Measurements from ENCODE around the gene BBS9.

Gene BBS9

DNA sequence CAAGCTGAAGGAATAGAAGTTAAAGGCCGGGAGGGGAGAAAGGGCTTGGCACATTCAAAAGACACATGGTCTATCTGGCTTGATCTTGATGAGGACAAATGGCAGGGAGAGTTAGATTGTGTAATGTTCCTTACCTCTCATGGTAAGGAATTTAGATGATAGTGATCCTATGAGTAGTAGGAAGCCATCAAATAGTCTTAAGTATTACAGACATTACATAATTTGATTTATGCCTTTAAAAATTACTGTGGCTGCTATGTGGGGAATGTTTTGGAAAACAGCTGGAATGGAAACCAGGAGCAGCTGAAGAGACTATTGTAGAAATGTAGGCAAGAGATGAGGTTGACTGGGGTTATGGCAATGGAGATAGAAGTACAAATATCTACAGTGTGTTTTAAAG lies 424.7 kb downstream of the BBS9 start:
- DNase-seq (ENCODE audit: low read depth), result peak; percentile 67

DNA sequence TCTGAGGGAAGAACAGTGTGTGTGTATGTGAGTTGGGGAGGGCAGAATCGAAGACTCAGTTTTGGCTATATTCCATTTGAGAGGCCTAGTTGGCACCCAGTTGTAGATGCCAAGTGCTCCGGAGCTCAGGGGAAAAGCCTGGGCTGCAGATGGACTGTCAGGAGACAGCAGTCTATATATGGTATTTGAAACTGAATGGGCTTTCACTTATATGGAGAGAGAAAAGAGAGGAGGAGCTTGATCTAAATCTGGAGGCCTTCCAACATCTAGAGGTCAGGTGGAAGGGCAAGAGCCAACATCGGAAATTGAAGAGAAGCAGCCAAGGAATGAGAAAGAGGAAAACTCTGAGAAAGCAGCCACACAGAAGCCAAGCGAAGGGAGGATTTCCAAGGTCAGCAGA lies 425.2 kb downstream of the BBS9 start:
- no peak for DNase-seq (ENCODE audit: low read depth)

DNA sequence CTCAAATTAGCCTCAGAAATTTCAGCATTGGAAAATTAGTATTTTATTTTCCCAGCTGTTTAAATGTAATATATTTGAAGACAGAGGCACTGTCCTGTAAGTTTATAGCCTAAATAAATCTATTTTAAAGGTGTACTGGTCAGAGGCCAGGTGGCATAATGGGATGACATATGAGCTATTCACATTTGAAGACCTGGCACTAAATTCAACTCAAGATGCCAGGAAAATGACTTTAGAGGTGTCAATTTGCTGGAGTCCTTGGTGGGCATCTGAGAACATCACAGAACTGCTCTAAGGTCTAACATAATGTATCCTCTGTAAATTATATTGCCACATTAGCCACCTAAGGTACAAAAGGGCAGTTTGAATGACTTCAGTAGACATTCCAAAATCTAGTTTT lies 427.1 kb downstream of the BBS9 start:
- no peak for DNase-seq (ENCODE audit: low read depth)

DNA sequence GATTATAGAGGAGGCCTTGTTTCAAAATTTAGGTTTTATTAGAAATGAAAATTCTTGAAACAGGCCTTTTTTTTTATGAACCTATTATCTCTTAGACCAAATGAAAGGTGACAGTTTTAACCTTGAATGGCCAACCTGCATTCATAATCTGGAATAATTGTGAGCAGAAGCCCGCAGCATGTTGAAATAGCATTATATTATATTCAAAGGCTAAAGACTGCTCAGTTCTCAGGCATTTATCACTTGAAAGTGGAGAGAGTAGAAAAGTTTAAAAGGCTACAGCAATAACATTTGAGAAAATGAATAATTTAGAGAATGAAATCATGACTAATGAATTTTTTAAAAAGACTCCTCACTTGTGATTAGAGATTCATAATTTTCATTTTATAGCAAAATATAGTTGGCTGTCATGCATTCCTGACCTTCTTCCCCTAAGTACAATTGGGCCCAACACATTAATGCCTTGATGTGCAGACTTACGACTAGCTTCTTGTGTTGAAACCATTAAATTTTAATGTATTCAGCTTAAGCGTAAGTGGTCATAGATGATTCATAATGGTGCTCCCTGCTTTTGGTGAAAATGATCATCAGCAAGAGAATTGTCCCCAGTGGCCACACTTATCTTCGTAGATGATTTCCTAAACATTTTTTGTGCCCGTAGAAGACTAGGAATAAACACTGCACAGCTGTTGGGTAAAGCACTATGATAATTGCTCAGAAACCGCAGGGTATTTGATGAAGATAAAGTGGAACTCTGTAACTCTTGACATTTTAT lies 429.4 kb downstream of the BBS9 start:
- no peak for DNase-seq (ENCODE audit: low read depth)

- DNase-seq (ENCODE audit: low read depth), result no peak
Measured at GRCh38 chr7:33559324-33559710, 430.0 kb downstream of the BBS9 start.

- no peak for DNase-seq (ENCODE audit: low read depth)
Measured at GRCh38 chr7:33562996-33563395, 433.6 kb downstream of the BBS9 start.

GRCh38 chr7:33563651-33564050 lies 434.3 kb downstream of the BBS9 start:
- no peak for DNase-seq (ENCODE audit: low read depth)

DNA sequence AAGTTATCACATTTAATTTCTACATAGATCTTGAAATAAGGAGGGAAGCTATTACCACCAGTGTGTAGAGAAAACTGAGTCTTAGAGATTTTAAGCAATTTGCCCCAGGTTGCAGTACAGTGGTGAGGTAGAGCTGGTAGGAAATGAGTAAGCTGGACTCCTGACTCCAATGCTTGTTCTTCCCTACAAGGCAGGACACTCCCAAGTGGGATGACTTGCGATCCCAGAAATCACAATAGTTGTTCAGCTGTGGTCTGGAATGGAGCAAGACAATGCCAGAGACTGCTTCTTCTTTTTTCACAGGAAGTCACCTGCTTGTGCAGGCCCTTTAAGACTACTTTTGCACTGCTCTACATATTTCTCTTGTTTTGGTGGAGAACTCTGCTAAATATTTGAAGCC lies 448.8 kb downstream of the BBS9 start:
- no peak for DNase-seq (ENCODE audit: low read depth)

GRCh38 chr7:33578881-33579672 lies 449.7 kb downstream of the BBS9 start:
- DNase-seq (ENCODE audit: low read depth), result no peak

GRCh38 chr7:33579673-33579960 lies 450.3 kb downstream of the BBS9 start:
- DNase-seq (ENCODE audit: low read depth), result no peak

DNA sequence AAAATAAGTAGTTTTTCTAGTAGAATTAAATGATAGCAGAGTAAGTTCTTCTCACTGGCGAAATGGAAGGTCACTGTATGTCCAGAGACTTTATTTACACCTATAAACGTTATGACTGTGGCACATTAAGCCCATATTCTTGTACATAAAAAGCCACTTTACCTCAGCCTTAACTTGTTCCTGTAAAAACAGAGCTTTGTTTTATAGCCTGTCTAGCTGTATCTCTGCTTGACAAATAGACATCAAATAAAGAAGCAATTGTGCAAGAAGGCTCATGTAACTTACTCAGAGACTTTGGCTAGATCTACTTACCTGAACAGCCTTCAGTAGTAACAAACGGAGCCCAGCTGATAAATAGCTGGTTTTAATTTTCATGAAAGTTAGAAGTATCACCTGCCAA lies 451.9 kb downstream of the BBS9 start:
- DNase-seq (ENCODE audit: low read depth), result no peak

- DNase-seq (ENCODE audit: low read depth), result no peak
Measured at GRCh38 chr7:33582104-33582503, 452.7 kb downstream of the BBS9 start.

GRCh38 chr7:33582533-33582932 lies 453.2 kb downstream of the BBS9 start:
- no peak for DNase-seq (ENCODE audit: low read depth)

DNA sequence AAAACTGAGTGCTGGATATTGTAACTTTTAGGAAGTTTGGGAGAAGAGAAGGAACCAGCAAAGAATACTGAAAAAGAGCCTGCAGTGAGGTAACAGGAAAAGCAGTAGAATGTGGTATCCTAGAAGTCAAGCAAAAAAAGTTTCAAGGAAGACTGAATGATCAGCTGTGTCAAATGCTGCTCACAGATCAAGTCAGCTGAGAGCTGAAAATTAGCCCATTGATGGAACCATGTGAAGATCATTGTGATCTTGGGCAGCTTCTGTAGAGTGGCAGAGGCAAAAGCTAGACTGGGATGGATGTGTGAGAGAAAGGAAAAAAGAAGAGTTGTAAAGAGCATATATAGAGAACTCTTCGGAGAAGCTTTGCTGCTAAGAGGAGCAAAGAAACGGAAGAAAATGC lies 460.5 kb downstream of the BBS9 start:
- no peak for DNase-seq (ENCODE audit: low read depth)

GRCh38 chr7:33590916-33591315 lies 461.6 kb downstream of the BBS9 start:
- peak; percentile 74 for DNase-seq (ENCODE audit: low read depth)

DNA sequence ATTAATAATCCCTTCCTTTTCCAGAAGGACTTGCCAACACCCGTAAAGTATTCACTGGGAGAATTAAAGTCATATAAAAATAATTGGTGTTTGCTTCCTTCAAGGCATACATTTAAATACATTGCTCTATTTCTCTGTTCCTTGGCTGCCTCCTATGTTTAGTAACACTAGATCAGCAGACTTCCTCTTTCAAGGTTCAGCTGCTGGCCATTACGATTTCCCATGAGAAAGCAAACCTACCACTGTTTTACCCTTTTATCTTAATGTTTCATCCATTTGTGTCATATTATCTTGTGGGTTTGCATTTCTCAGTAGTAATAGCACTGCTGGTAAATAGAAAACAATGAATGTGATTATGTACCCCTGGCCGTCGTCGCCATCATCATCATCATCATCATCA lies 462.1 kb downstream of the BBS9 start:
- peak; percentile 19 for DNase-seq (ENCODE audit: low read depth)

DNA sequence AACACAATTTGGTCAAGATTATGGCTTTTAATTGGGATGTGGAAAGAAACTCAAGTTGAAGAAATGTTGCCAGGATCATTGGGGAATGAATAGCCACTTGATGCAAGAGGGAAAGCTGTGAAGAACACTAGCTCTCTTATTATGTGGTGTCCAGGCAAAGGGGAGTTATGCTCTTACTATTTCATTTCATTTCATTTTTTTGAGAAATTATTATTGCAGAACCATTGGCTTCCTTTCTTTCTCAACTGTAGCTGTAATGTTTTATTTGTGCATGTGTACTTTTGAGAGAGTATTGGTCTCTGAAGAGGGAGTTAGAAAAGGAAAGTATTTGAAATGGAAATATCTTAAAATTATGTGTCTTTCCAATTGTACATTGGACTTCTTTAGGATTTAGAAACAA lies 463.4 kb downstream of the BBS9 start:
- no peak for DNase-seq (ENCODE audit: low read depth)

GRCh38 chr7:33593611-33594010 lies 464.2 kb downstream of the BBS9 start:
- DNase-seq (ENCODE audit: low read depth), result no peak

DNA sequence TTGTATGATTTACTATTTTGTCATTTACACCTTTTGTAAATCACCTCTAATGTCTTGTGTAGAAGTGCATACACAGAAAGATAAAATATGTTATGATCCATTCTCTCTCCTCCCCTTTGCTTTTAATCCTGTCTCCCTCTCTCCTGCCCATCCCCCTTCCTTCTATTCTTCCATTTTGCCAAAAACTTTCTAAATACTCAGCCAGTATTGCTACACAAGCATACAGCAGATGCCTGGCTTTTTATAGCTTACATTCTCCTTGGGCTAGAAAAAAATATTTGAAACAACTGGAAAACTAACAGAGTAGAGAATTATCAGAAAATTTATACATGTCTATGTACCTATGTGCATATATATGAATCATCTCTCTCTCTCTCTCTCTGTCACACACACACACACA lies 467.3 kb downstream of the BBS9 start:
- peak; percentile 26 for DNase-seq (ENCODE audit: low read depth)

DNA sequence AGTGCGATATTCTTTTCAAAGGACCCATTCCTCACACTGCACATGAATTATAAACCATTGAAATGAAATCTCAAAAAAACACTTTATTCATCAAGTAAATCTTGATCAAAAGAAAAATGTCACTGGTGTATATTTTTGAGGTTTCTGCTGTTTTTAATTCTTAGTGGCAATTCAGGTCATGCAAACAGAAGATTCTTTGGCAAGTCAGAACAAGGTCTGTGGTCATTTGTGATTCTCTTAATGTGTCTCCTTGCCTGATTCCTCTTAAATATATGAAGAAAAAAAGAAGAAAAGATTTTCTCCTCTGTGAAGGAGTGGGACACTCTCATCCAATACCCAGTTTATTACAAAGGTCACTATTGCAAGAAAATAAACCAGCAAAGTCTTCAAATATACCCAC lies 467.8 kb downstream of the BBS9 start:
- no peak for DNase-seq (ENCODE audit: low read depth)

GRCh38 chr7:33601101-33601500 lies 471.7 kb downstream of the BBS9 start:
- no peak for DNase-seq (ENCODE audit: low read depth)

- no peak for DNase-seq (ENCODE audit: low read depth)
Measured at GRCh38 chr7:33601884-33602283, 472.5 kb downstream of the BBS9 start.

DNA sequence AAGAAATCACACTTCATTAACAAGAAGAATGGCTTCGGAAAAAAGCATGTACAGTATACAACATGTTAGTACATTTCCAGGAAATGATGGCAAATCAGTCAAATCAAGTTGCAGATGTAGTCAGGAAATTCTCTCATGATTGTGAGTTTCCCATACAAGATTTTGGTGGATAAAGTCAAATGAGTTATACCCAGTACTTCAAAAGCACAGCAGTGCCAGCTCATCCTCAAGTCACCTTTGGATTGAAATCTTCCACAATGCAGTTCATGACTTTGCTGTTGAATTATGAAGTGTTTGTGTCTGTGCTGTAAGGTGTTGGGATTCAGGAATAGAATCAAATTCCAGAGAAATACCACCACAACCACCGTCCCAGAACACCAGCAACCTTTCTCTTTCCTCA lies 474.7 kb downstream of the BBS9 start:
- DNase-seq (ENCODE audit: low read depth), result peak; percentile 4

DNA sequence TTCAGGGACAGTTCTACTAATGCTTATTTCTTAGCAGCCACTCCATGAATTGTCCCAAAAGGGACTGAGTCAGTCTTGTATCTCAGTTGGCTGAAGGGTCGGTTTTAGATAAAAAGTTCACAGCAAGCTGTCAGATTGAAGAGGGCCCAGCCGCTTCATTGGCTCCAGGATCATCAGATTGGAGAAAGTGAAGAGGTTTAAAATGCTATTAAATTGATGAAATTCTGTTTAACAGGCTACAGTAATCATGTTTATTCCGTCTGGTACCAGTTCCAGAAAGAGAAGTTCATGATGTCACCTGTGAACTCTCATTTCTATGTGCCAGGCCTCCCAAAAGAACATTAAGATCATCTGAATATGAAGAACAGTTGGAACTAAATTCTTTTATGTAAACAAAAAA lies 481.6 kb downstream of the BBS9 start:
- no peak for DNase-seq (ENCODE audit: low read depth)
